ENCODE data around the gene MRRF.

- TF ChIP-seq CTCF (IDR thresholded peaks at IDR 0.05) (no peak), POLR2A (IDR thresholded peaks at IDR 0.05) (no peak)
Observed at GRCh38 chr9:122338536-122338935, 73.9 kb downstream of the MRRF start.
